ENCODE data around the gene GADD45A.

GADD45A gene

DNA sequence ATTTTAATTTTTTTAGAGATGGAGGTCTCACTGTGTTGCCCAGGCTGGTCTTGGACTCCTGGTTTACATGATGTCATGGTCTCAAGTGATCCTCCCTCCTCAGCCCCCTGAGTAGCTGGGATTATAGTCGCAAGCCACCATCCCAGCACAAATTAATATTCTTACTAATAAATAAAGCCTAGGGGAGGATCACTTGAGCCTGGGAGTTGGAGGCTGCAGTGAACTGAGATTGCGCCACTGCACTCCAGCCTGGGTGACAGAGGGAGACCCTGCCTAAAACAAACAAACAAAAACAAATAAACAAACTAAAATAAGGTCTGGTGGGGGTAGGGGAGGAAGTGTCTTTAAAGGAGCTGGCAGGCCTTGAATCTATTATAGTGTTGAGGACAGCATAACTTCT lies 8.7 kb upstream of the GADD45A start:
- DNase-seq = no peak
- no peak overlapping the region for H3K4me2 ChIP-seq (ENCODE audit: low read length)
- H3K4ac ChIP-seq (ENCODE audit: low read depth, low read length) = no peak overlapping the region
- no peak overlapping the region for H3K14ac ChIP-seq (ENCODE audit: low read length)
- H4K8ac ChIP-seq (ENCODE audit: low read depth, low read length) = no peak overlapping the region
- no peak overlapping the region for H3K4me3 ChIP-seq (ENCODE audit: low read depth, low read length)
- H3K79me1 ChIP-seq (ENCODE audit: low read length) = peaks cover 3% of the 10 kb centered on the region
- no peak overlapping the region for H3K18ac ChIP-seq (ENCODE audit: low read length)
- no peak overlapping the region for H2BK120ac ChIP-seq (ENCODE audit: insufficient read depth, low read length, poor library complexity)
- no CpG with 5 or more reads among the region's 2 CpGs for WGBS (ENCODE audit: extremely low coverage, insufficient coverage, insufficient read length)
- no peaks in the 10 kb centered on the region for H3K79me2 ChIP-seq (ENCODE audit: control insufficient read depth, insufficient read depth, low read length, poor library complexity)
- H2BK5ac ChIP-seq (ENCODE audit: low read depth, low read length, poor library complexity) = no peak overlapping the region
- H3K27me3 ChIP-seq (ENCODE audit: insufficient read depth, low read length) = no peaks in the 10 kb centered on the region
- peaks cover 0 to 2% of the 10 kb centered on the region in 2 experiments for H3K4me1 ChIP-seq (ENCODE audit: control insufficient read depth in 1 of 2, insufficient read depth in 2 of 2, low read length in 2 of 2)
- no peak overlapping the region for H3K23ac ChIP-seq (ENCODE audit: low read length)
- H2AK5ac ChIP-seq (ENCODE audit: low read length) = peak overlapping the region; percentile 21
- H3K9ac ChIP-seq (ENCODE audit: low read length) = no peak overlapping the region
- H3K36me3 ChIP-seq (ENCODE audit: control insufficient read depth in 1 of 2, insufficient read depth in 2 of 2, low read length in 2 of 2) = no peaks in the 10 kb centered on the region
- H4K91ac ChIP-seq (ENCODE audit: low read depth, low read length) = no peak overlapping the region
- no peak overlapping the region for H2AFZ ChIP-seq (ENCODE audit: insufficient read depth, low read length, poor library complexity)
- no peaks in the 10 kb centered on the region for H3K9me3 ChIP-seq (ENCODE audit: insufficient read depth, low read depth, low read length)
- no peak overlapping the region for H4K12ac ChIP-seq (ENCODE audit: low read depth, low read length)
- H3K27ac ChIP-seq (ENCODE audit: low read depth, low read length) = no peak overlapping the region
- no peak overlapping the region for H2BK12ac ChIP-seq (ENCODE audit: low read length)

DNA sequence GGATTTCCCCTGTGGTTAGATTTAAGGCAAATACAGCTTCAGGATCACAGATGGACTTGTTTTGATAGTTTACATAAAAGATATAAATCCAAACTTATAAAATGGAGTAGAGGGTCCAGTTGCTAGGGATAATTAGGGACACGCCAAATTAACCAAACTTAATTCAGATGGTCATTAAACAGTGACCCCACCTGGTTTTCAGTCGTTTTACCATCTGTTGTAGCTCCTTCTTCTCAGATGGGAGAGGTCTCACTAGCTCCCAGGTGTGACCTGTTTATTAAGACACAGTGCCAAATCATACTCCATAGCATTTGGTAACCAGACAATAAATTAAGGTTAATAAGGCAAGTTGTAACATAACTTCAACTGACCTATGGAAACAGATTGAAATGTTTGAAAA lies 8.1 kb upstream of the GADD45A start:
- Histone ChIP-seq H3K9ac (ENCODE audit: low read length) (no peak overlapping the region), H2BK5ac (ENCODE audit: low read depth, low read length, poor library complexity) (no peak overlapping the region), H3K9me3 (ENCODE audit: insufficient read depth, low read depth, low read length) (no peaks in the 10 kb centered on the region), H3K4me1 (ENCODE audit: control insufficient read depth in 1 of 2, insufficient read depth in 2 of 2, low read length in 2 of 2) (peaks cover 0 to 2% of the 10 kb centered on the region in 2 experiments), H3K79me2 (ENCODE audit: control insufficient read depth, insufficient read depth, low read length, poor library complexity) (no peaks in the 10 kb centered on the region), H3K27ac (ENCODE audit: low read depth, low read length) (no peak overlapping the region), H4K91ac (ENCODE audit: low read depth, low read length) (no peak overlapping the region), H3K18ac (ENCODE audit: low read length) (no peak overlapping the region), H3K79me1 (ENCODE audit: low read length) (peaks cover 3% of the 10 kb centered on the region), H2AFZ (ENCODE audit: insufficient read depth, low read length, poor library complexity) (no peak overlapping the region), H3K4me3 (ENCODE audit: low read depth, low read length) (no peak overlapping the region), H3K23ac (ENCODE audit: low read length) (no peak overlapping the region), H3K4ac (ENCODE audit: low read depth, low read length) (no peak overlapping the region), H3K27me3 (ENCODE audit: insufficient read depth, low read length) (no peaks in the 10 kb centered on the region), H4K8ac (ENCODE audit: low read depth, low read length) (no peak overlapping the region), H3K14ac (ENCODE audit: low read length) (no peak overlapping the region), H3K36me3 (ENCODE audit: control insufficient read depth in 1 of 2, insufficient read depth in 2 of 2, low read length in 2 of 2) (no peaks in the 10 kb centered on the region), H3K4me2 (ENCODE audit: low read length) (no peak overlapping the region), H2BK12ac (ENCODE audit: low read length) (no peak overlapping the region), H4K12ac (ENCODE audit: low read depth, low read length) (no peak overlapping the region), H2AK5ac (ENCODE audit: low read length) (no peak overlapping the region), H2BK120ac (ENCODE audit: insufficient read depth, low read length, poor library complexity) (no peak overlapping the region)
- WGBS (ENCODE audit: extremely low coverage, insufficient coverage, insufficient read length) = no CpG with 5 or more reads among the region's 2 CpGs
- no peak for DNase-seq

GRCh38 chr1:67677408-67677807 lies 7.6 kb upstream of the GADD45A start:
- H3K4ac ChIP-seq (ENCODE audit: low read depth, low read length) = no peak overlapping the region
- no peak overlapping the region for H3K27ac ChIP-seq (ENCODE audit: low read depth, low read length)
- no peak overlapping the region for H4K91ac ChIP-seq (ENCODE audit: low read depth, low read length)
- H3K27me3 ChIP-seq (ENCODE audit: insufficient read depth, low read length) = no peaks in the 10 kb centered on the region
- WGBS (ENCODE audit: extremely low coverage, insufficient coverage, insufficient read length) = no CpG with 5 or more reads among the region's 2 CpGs
- no peak overlapping the region for H2BK12ac ChIP-seq (ENCODE audit: low read length)
- H4K8ac ChIP-seq (ENCODE audit: low read depth, low read length) = no peak overlapping the region
- no peaks in the 10 kb centered on the region for H3K36me3 ChIP-seq (ENCODE audit: control insufficient read depth in 1 of 2, insufficient read depth in 2 of 2, low read length in 2 of 2)
- no peak overlapping the region for H3K14ac ChIP-seq (ENCODE audit: low read length)
- H3K23ac ChIP-seq (ENCODE audit: low read length) = no peak overlapping the region
- H3K4me1 ChIP-seq (ENCODE audit: control insufficient read depth in 1 of 2, insufficient read depth in 2 of 2, low read length in 2 of 2) = peaks cover 0 to 2% of the 10 kb centered on the region in 2 experiments
- no peak overlapping the region for H3K18ac ChIP-seq (ENCODE audit: low read length)
- H3K9me3 ChIP-seq (ENCODE audit: insufficient read depth, low read depth, low read length) = no peaks in the 10 kb centered on the region
- no peak overlapping the region for H2AK5ac ChIP-seq (ENCODE audit: low read length)
- H4K12ac ChIP-seq (ENCODE audit: low read depth, low read length) = no peak overlapping the region
- DNase-seq = no peak
- H2AFZ ChIP-seq (ENCODE audit: insufficient read depth, low read length, poor library complexity) = no peak overlapping the region
- no peak overlapping the region for H2BK120ac ChIP-seq (ENCODE audit: insufficient read depth, low read length, poor library complexity)
- no peak overlapping the region for H3K4me3 ChIP-seq (ENCODE audit: low read depth, low read length)
- H3K4me2 ChIP-seq (ENCODE audit: low read length) = no peak overlapping the region
- no peaks in the 10 kb centered on the region for H3K79me2 ChIP-seq (ENCODE audit: control insufficient read depth, insufficient read depth, low read length, poor library complexity)
- H2BK5ac ChIP-seq (ENCODE audit: low read depth, low read length, poor library complexity) = no peak overlapping the region
- no peak overlapping the region for H3K9ac ChIP-seq (ENCODE audit: low read length)
- peaks cover 3% of the 10 kb centered on the region for H3K79me1 ChIP-seq (ENCODE audit: low read length)

DNA sequence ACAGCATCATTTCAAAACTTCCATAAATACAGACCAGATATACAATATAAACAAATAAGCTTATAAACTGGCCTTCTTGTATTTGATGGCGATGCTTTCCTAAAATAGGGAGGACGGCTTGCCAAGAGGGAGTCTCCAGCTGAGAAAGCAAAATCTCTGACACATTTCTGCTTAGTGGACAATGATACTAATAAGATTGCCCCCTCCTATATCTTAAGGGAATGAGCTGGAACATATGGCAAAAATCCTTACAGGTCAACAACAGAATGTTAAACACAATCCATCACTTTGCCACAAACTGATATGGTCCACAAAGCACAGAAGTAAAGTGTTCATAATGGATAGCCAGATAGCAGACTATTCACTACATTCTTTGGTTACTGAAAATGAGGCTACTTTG lies 7.1 kb upstream of the GADD45A start:
- H4K8ac ChIP-seq (ENCODE audit: low read depth, low read length) = no peak overlapping the region
- no peak overlapping the region for H3K4me3 ChIP-seq (ENCODE audit: low read depth, low read length)
- H3K14ac ChIP-seq (ENCODE audit: low read length) = no peak overlapping the region

More for the DNA sequence above, 7.1 kb upstream of the GADD45A start:
- DNase-seq = no peak
- Histone ChIP-seq H3K79me2 (ENCODE audit: control insufficient read depth, insufficient read depth, low read length, poor library complexity) (no peaks in the 10 kb centered on the region), H3K4ac (ENCODE audit: low read depth, low read length) (no peak overlapping the region), H3K18ac (ENCODE audit: low read length) (no peak overlapping the region), H4K12ac (ENCODE audit: low read depth, low read length) (no peak overlapping the region), H3K27me3 (ENCODE audit: insufficient read depth, low read length) (no peaks in the 10 kb centered on the region), H3K23ac (ENCODE audit: low read length) (no peak overlapping the region), H3K79me1 (ENCODE audit: low read length) (peaks cover 3% of the 10 kb centered on the region), H2AFZ (ENCODE audit: insufficient read depth, low read length, poor library complexity) (no peak overlapping the region), H2BK5ac (ENCODE audit: low read depth, low read length, poor library complexity) (no peak overlapping the region), H2BK12ac (ENCODE audit: low read length) (no peak overlapping the region), H3K36me3 (ENCODE audit: control insufficient read depth in 1 of 2, insufficient read depth in 2 of 2, low read length in 2 of 2) (no peaks in the 10 kb centered on the region), H3K9me3 (ENCODE audit: insufficient read depth, low read depth, low read length) (no peaks in the 10 kb centered on the region), H3K4me2 (ENCODE audit: low read length) (no peak overlapping the region), H3K4me1 (ENCODE audit: control insufficient read depth in 1 of 2, insufficient read depth in 2 of 2, low read length in 2 of 2) (peaks cover 0 to 2% of the 10 kb centered on the region in 2 experiments), H4K91ac (ENCODE audit: low read depth, low read length) (no peak overlapping the region), H2BK120ac (ENCODE audit: insufficient read depth, low read length, poor library complexity) (no peak overlapping the region), H2AK5ac (ENCODE audit: low read length) (no peak overlapping the region), H3K27ac (ENCODE audit: low read depth, low read length) (no peak overlapping the region), H3K9ac (ENCODE audit: low read length) (no peak overlapping the region)
- WGBS (ENCODE audit: extremely low coverage, insufficient coverage, insufficient read length) = no CpG with 5 or more reads among the region's 2 CpGs
